SK-MEL-5 (cell line): ENCODE results near the gene UBE2L6. TPM values are rescaled to one million over a fixed set of nuclear protein-coding genes. Genes with fewer than 3 reads are reported as not detected.
A peak's percentile ranks its signal among the peaks of the same experiment; 100 is the strongest.
"Not testable (repeated sequence)": the region's sequence is repeated elsewhere in the genome, so short reads cannot be mapped to it uniquely, and the experiment has no call there.

Source experiments
- DNase-seq: peaks from one replicate; pipeline ENCODE4 v3.0.0-alpha.2; 2016; ENCODE audit warnings: low read depth, low spot score
- in situ Hi-C: cut with HindIII; loops from 2 replicates; pipeline ENCODE4 v1.10.0; 2016; ENCODE audit warnings: low sequenced_read_pairs, high pct_unique_total_duplicates, low pct_unique_long_range_greater_than_20kb
- total RNA-seq: library from RNA; depleted of rRNA; stranded (reverse); fragments of >200 nt; shearing (Covaris generic); gene quantifications from 2 replicates; pipeline ENCODE4 v1.2.3, GENCODE V29; 2014

The UBE2L6 gene
- total RNA-seq, 1 experiment from 2014 or later, result 17.0 TPM

DNA sequence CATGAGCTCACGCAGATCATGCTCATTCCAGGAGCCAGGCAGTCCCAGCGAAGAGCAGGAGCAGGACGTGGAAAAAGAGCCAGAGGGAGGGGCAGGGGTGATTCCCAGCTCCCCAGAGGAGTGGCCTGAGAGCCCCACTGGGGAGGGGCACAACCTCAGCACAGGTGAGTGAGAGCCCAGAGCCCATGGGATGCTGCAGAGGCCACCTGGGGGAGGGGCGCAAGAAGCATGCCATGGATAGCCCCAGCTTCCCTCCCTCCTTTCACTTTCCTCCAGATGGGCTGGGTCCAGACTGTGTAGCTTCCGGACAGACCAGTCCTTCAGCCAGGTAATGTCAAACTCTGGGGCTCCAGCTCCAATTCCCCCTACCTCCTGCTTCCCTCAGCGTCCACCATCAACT is 23.9 kb downstream of the UBE2L6 start:
- in situ Hi-C loops, result no loop called here
- no peak for DNase-seq

DNA sequence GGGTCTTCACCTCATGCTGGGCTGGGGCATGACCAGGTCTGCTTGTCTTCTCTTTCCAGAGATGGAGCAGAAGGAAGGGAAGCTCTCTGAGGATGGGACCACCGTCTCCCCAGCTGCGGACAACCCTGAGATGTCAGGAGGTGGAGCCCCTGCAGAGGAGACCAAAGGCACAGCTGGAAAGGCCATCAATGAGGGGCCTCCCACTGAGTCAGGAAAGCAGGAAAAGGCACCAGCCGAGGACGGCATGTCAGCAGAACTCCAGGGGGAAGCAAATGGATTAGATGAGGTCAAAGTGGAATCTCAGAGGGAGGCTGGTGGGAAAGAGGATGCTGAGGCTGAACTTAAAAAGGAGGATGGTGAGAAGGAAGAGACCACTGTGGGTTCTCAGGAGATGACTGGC is 24.9 kb downstream of the UBE2L6 start:
- in situ Hi-C loops, result no loop called here
- DNase-seq, result no peak

DNA sequence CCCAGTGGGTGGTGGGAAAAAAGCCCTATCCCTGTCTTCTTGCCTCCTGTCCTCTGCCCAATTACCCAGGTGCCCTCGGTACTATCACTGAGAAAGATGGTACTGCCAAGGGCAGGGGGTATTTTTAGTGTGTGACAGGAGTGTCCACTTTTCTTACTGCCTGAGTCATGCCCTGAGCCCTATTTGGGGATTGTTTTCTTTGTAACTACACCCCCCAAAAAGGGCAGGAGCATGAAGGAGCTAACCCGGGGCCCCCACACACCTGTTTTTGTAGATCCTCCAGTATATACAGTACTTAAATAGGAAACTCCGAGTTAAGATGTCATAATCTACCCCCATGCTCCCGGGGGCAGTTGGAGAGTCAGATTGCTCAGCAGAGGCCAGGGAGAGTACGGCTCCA is 26.3 kb downstream of the UBE2L6 start:
- in situ Hi-C loops, result no loop called here
- DNase-seq, result no peak

DNA sequence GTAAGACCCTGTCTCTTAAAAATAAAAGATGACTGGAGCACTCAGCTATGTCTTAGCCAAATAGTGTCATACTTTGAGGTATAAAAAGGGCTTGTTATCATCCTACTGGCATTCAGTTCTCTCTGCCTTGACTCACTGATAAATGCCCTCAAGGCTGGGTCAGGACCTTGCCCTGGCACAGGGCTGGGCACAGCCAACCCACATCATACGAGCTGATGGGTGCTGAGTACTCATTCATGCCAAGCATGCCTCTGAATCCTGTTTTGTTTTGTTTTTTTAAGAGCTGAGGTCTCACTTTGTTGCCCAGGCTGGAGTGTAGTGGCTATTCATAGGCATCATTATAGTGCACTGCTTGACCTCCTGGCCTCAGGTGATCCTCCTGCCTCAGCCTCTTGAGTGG is 28.1 kb downstream of the UBE2L6 start:
- no peak for DNase-seq
- in situ Hi-C loops, result no loop called here

DNA sequence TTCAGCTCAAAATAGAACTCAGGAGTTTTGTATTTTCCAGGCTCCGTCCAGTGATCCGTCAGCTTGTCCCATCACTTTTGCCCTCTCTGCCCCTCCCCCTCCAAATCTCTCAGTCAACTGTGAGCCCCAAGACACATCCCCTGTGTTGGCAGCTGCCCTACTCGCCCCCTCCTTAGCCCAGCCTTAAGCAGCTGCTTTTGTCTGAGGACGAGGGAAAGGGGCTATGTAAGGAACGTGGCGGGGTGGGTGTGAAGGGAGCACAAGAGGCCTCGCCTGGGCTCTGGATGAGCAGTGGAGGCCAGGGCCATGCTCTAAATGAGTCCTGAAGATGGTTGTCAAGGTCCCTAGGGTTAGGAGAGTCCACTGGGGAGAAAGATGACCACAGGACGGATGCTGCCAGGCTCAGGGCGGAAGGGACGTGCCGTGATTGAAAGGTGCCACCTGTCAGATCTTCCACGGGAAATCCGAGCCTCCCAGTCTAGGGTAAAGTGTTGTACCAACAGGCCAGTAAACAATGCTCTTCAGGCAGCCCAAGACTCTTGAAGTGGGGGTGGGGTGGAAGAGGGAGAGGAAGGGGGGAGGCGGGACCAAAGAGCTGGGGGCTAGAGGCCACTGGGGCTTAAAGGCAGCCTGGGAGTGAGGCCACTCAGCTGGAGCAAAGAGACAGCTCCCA is 30.4 kb downstream of the UBE2L6 start, which contains the start of gene SMTNL1:
Gene SMTNL1 (plus strand): TSS at position 649 of the 673 bp plus-strand sequence. CDS start 5,048 bp downstream, outside the sequence.
- in situ Hi-C loops, result no loop called here
- DNase-seq, result no peak

DNA sequence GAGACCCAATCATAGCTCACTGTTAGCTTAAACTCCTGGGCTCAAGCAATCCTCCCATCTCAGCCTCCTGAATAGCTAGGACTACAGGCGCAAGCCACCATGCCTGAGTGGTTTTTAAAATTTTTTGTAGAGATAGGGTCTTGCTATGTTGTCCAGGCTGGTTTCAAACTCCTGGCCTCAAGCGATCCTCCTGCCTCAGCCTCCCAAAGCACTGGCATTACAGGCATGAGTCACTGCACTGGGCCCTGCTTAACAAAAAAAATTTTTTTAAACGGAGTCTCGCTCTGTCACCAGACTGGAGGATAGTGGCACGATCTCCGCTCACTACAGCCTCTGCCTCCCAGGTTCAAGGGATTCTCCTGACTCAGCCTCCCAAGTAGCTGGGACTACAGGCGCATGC is 33.0 kb downstream of the UBE2L6 start:
- in situ Hi-C loops, DNase-seq: not testable (repeated sequence)

DNA sequence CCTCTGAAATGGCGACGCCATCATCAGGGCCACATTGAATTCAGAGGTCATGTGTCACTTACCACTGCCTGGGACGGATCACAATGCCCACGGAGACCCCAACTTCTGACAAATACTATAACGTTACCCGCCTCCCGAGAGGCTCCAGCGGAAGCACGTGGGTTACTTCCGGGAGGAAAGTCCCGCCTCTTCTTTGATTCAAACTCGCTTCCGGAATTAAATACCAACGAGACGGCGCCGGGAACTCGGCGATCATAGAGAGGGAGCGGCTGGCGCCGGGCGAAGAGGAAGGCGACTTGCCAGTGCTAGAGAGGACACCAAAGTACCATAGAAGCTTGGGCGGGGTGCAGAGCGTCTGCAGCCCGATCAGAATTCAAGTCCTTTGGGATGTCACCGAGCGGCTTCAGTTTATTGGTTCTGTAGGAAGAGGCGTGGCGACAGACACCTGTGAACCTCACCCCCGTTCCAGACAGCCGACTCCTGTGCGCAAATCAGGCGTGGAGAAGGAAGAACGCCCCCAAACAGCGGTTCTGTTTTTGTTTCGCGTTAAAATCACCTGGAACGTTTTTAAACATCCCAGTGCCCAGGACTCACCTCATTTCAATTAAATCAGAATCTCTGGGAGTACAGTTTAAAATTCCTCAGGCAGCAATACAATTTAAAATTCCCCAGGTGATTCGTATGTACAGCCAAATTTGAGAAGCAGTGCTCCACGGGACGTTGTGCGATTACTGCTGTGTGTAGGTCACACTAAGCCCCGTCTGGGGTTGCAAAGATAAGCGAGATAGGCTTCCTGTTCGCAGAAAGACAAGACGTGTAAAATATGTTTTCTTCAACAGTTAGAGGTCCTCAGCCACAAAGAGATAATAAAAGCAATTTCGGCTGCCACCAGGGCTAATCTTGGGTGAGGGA is 36.6 kb downstream of the UBE2L6 start, which contains the start of gene TIMM10:
Gene TIMM10 (minus strand): TSS at position 159 of the 912 bp plus-strand sequence. CDS start 565 bp downstream, outside the sequence.
- in situ Hi-C loops, result no loop called here
- DNase-seq, result peak; percentile 95

DNA sequence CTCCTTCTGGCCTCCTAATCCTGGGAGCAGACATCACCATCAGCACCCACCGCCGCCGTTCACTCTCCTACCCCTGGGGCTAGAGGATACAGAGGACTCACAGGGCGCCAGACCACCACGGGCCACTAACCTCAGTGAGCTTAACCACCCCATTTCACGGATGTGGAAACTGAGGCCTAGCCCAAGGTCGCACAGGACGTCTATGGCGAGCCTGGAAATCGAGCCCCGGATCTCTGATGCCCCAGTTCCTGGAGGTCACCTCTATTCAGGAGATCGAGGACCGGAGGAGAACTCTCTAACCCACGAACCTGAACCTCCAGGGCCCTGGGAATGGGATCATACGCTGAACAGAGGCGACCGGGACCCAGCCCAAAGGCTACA is 37.3 kb downstream of the UBE2L6 start:
- DNase-seq, result no peak
- in situ Hi-C loops, result no loop called here

DNA sequence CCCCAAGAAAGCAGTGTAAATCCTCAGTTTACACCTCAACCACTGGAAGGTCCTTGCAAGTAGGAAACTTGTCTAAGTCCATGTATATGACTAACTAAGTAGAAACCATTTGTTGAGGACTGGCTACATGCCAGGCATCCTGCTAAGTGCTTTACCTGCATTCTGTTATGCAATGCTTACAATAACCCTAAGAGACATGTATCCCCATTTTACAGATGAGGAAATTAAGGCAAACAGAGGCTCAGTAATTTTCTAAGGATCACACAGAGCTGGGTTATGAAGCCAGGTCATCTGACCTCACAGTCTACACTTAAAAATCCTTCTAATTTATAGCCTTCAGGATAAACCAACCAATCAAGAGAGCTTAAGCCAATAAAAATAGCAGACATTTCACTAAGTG is 38.5 kb downstream of the UBE2L6 start:
- in situ Hi-C loops, result no loop called here
- DNase-seq, result no peak

DNA sequence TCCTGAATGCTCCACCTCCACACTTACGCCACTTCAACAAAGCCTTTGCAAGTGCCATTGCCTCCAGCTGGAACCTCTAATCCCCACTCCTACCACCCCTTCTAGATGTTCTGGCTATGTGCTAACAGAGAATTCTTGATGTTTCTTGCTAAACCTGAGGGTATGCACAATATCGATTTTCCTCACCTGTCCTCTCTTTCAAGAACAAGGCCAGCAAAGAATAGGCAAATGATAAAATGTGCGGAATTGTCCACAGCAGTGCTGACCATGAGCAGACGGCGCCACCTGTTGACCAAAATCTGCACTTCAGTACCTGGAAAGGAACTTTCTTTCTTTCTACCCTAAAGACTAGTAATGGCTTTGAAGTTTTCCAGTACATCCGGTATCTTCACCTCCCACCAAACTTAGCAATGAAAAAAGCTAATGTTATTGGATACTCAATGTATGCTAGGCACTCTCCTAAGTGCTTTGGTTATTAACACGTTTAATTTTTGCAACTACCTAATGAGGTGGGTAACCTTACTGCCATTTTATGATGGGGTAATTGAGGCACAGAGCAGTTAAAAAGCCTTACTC is 40.3 kb downstream of the UBE2L6 start:
- in situ Hi-C loops, result no loop called here
- DNase-seq, result peak; percentile 57

DNA sequence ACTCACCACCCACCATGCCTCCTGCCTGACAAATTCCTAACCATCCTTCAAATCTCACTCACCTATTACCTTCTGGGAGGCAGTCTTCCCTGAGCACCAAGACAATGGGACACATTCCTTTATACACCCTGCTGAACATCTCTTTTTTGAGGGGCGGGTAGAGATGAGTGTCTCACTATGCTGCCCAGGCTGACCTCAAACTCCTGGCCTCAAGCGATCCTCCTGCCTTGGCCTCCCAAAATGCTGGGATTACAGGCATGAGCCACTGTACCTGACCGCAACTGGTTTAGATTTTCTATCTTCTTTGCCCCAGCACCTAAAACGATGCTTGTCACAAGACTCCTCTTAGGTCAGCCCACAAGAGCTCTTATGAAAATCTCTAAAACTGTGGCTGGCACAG is 44.1 kb downstream of the UBE2L6 start:
- DNase-seq, result no peak
- in situ Hi-C loops, result no loop called here

DNA sequence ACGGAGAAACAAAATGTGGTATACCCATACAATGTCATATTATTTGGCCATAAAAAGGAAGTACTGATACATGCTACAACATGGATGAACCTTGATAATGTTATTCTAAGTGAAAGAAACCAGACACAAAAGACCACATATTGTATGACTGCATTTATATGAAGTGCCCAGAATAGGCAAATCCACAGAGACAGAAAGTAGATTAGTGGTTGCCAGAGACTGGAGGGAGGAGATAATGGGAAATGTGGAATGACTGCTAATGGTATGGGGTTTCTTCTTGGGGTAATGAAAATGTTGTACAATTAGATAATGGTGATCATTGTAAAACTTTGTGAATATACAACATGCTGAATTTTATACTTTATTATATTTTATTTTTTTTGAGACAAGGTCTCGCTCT is 46.4 kb downstream of the UBE2L6 start:
- DNase-seq, result no peak
- in situ Hi-C loops, result no loop called here

DNA sequence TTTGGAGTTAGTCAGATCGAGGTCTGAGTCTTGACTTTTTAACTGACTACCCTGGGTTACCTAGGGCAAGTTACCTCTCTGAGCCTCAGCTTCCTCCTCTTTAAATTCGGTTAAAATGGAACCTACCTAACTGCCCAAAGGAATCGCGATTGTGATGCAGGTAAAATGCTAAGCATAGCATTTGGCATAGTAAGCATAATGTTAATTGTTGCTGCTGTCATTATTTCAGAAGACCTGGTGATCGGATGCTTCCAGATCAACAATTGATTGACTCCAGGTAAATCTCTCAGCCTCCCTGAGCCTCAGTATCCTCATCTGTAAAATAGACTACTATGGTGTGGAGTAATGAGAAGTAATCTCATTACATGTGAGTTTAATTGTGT is 51.4 kb downstream of the UBE2L6 start:
- in situ Hi-C loops, result no loop called here
- DNase-seq, result no peak

DNA sequence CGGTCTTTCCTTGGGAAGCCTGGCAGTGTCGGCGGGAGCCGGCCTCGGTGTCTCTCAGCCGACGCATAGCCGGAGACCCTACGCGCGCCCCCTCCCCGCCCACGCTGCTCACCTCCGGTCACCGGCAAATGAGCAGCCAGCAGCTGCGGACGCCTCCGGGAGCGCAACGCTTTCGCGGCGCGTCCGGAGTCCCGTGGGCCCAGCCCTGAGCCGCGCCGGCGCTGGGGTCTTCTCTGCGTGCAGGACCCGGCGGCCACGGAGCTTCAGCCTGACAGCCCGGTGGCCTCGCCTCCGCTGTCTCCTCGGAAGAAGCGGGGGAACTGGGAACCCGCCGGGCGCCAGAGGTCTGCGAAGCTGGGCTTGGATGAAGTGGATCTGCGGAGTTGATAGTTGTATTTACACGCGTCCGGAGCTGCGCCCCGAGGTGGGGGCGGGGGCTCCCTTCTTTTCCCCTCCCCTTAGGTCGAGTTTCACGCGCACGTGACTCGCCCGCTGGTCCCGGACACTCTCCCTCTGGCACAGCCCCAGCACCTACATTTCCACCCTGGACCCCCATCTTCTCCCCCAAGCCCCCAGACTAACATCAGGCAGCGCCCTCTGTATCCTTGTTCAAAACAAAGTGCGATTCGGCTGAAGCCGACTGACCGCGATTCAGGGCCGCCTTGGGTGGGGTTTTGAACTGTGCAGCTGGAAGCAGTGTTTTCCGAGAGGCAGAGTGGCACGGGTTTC is 52.0 kb downstream of the UBE2L6 start, which contains the start of gene SLC43A1:
Gene SLC43A1 (minus strand): TSS at position 371 of the 729 bp plus-strand sequence. CDS start 1,591 bp downstream, outside the sequence.
- DNase-seq, result peak; percentile 31
- in situ Hi-C loops, result no loop called here

DNA sequence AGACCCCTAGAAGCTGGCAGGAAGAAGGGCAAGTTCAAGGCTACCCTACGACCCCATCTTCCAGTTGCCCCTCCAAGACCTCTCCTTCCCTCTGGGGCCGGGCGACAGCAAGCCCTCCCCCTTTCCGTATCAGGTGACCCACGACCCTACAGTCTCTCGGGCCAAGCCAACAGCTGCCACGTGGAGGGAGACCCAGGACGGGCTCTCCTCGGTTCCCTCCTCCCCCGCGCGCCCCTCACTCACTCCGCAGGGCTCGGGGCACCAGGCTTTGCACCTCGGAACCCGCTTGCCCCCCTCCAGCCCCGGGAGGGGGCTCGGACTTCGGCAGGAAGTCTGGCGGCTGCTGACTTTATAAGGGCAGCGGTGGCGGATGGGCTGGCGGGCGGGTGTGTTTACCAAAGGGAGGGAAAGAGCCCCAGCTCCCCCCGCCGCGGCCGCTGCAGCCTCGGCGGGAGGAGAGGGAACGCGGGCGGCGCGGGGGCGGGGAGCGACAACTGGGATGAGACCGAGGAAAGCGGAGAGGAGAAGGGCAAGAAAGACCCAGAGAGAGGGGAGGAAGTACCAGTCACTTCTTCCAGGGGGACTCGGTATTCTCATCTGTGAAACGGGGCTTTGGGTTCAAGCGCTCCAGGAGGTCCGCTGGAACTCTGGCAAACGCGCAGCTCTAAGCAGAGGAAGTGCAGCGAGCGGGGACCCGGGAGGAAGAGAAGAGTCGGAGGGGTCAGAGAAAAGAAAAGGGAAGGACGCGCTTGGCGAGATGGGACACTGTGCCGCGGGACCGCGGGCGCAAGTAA is 52.7 kb downstream of the UBE2L6 start:
- no peak for DNase-seq
- in situ Hi-C loops, result no loop called here

DNA sequence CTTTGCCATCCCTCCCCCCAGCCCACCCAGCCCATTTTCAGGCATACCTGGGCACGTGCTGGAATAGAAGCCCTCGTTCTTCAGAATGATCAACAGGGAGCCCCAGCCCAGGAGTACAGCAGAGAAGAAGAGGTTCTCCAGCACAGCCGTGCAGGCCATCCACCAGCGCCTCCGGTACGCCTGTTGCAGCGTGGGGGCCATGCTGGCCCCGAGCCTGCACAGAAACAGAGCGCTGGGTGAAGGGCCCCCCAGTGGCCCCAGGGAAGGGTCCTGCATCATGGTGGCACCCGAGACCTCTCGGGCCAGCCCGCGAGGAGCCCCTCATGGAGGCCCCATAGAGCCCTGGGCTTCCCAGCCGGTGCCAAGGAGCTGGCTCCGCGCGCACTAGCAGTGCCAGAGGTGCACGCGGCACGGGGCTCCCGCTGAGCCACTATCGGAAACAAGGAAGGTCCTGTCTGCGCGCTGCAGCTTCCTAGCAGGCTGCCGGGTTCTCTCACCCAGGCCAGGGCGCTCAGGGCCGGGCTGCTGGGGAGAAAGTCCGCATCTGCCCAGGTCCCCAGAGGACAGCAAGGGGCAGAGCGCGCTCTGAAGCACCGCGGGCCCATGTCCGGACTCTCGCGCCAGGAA is 53.4 kb downstream of the UBE2L6 start:
- in situ Hi-C loops, result no loop called here
- peak; percentile 41 for DNase-seq

DNA sequence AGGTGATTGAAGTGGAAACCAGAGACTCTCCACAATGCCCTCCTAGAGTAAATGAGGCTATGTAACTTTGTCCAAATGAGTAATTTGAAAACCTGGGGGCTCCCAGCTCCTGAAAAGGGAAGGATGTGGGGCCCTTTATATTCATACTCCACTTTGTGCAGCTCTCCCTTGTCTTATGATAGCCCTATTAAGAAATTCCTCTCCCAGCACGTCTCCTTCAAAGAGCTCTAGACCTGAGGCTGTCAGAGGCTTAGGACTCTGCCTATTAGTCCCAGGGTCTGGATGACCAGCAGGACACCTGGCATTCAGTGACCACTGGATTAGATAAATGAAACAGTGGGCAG is 54.0 kb downstream of the UBE2L6 start:
- no peak for DNase-seq
- in situ Hi-C loops, result no loop called here
